K562 (cell line): ENCODE data around the gene UBASH3A. TPM values are rescaled to one million over a fixed set of nuclear protein-coding genes. Genes with fewer than 3 reads are reported as not detected.

ENCODE experiments used
- CBX8 ChIP-seq: fragments of 200-600 bp; sonication (generic); IDR thresholded peaks from 2 replicates; pipeline ENCODE4 v1.6.1; 2012; ENCODE audit warnings: borderline replicate concordance, mixed run types, low read depth, mild to moderate bottlenecking, moderate library complexity, mixed read lengths, low read length, control low read depth, inconsistent platforms; ENCODE audit not compliant: poor library complexity, severe bottlenecking; ENCODE audit errors: extremely low read depth
- KDM2B ChIP-seq: fragments of 250-450 bp; sonication (Bioruptor Pico); IDR thresholded peaks from 2 replicates; pipeline ENCODE4 v1.8.0; 2021; ENCODE audit warnings: mild to moderate bottlenecking, moderate library complexity
- SAFB ChIP-seq: fragments of 200-400 bp; formaldehyde crosslinking; IDR thresholded peaks from 2 replicates; pipeline ENCODE4 v1.6.1; 2017; ENCODE audit warnings: low read depth, low read length, borderline replicate concordance
- ZNF24 ChIP-seq: fragments of 450-650 bp; IDR thresholded peaks from 2 replicates; pipeline ENCODE4 v1.6.1; 2016
- ZNF277 ChIP-seq: fragments of 250-450 bp; sonication (Bioruptor Pico); IDR thresholded peaks from 2 replicates; pipeline ENCODE4 v1.8.0; 2022; ENCODE audit warnings: inconsistent platforms, mild to moderate bottlenecking, moderate library complexity, borderline replicate concordance
- ZNF592 ChIP-seq: fragments of 450-650 bp; IDR thresholded peaks from 2 replicates; pipeline ENCODE4 v1.6.1; 2017; ENCODE audit warnings: antibody characterized with exemption, mild to moderate bottlenecking
- polyA plus RNA-seq, 8 experiments: library from polyadenylated mRNA; depleted of rRNA in 4 of 8; stranded (reverse) in 5 of 8; unstranded in 3 of 8; fragments of >200 nt; fragmentation: Nextera tagmentation in 2 of 8; fragmentation: Illumina TruSeq in 1 of 8; extraction: Ambion mirVana in 2 of 8; extraction: Trizol in 1 of 8; gene quantifications; 2 replicates each; pipeline versions ENCODE4 v1.2.1 to v1.2.3, GENCODE V29; 2011 to 2014; ENCODE audit warnings: inconsistent platforms in 1 of 8, missing spikeins in 1 of 8
- total RNA-seq, 7 experiments: library from RNA; depleted of rRNA in 6 of 7; stranded (reverse); fragments of >200 nt in 6 of 7; fragmentation: Illumina TruSeq in 2 of 7; extraction: Trizol in 2 of 7; gene quantifications; 2 replicates each; pipeline versions ENCODE4 v1.2.1 to v1.2.3, GENCODE V29; 2011 to 2021; ENCODE audit warnings: low replicate concordance in 1 of 7
- TF ChIP-seq, protein P1 (sequence below), 2 experiments: IDR thresholded peaks; 2 replicates each; pipeline ENCODE4 v1.6.1; 2012; ENCODE audit warnings: improper control_type of control experiment in 2 of 2, low read depth in 2 of 2, low read length in 2 of 2, borderline replicate concordance in 1 of 2

UBASH3A gene
- total and polyA plus RNA-seq, 9 of the 15 experiments (the other 6 are each of a cell fraction or from before 2014, with no cell fraction given): 0.23 to 1.8 (median 1.1) TPM

GRCh38 chr21:42397746-42398394, 5.8 kb upstream of the UBASH3A start (continued):
- TF ChIP-seq ZNF277 (CRISPR knock-in tag): no peak
- no peak for TF ChIP-seq KDM2B
- TF ChIP-seq SAFB: no peak
- TF ChIP-seq, protein P1, sequence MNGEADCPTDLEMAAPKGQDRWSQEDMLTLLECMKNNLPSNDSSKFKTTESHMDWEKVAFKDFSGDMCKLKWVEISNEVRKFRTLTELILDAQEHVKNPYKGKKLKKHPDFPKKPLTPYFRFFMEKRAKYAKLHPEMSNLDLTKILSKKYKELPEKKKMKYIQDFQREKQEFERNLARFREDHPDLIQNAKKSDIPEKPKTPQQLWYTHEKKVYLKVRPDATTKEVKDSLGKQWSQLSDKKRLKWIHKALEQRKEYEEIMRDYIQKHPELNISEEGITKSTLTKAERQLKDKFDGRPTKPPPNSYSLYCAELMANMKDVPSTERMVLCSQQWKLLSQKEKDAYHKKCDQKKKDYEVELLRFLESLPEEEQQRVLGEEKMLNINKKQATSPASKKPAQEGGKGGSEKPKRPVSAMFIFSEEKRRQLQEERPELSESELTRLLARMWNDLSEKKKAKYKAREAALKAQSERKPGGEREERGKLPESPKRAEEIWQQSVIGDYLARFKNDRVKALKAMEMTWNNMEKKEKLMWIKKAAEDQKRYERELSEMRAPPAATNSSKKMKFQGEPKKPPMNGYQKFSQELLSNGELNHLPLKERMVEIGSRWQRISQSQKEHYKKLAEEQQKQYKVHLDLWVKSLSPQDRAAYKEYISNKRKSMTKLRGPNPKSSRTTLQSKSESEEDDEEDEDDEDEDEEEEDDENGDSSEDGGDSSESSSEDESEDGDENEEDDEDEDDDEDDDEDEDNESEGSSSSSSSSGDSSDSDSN (IDR thresholded peaks at IDR 0.05; ENCODE audit: borderline replicate concordance in 1 of 2, low read depth in 2 of 2, low read length in 2 of 2): no peak
- TF ChIP-seq ZNF592: no peak
- no peak for TF ChIP-seq CBX8
- no peak for TF ChIP-seq ZNF24
